ENCODE results near the gene ENPP1.

Gene ENPP1

DNA sequence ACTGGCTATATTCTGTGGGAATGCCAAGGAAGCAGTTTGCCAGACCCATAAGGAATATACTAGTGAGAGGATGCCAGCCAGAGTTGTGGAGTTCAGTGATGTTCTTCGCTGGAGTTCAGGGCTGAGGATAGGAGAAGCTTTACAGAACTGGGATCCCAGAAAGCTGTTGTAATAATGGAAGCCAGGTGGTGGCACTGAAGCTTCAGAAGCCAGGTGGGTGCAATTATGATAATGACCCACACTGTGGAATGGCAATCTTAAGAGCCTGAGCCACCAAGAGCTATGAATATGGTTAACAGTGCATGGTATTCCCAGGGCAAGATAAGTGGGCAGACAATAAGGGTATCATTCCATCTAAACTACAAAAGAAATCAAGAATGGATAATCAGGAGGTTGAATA is 25.1 kb upstream of the ENPP1 start:
- TF ChIP-seq, protein P1, sequence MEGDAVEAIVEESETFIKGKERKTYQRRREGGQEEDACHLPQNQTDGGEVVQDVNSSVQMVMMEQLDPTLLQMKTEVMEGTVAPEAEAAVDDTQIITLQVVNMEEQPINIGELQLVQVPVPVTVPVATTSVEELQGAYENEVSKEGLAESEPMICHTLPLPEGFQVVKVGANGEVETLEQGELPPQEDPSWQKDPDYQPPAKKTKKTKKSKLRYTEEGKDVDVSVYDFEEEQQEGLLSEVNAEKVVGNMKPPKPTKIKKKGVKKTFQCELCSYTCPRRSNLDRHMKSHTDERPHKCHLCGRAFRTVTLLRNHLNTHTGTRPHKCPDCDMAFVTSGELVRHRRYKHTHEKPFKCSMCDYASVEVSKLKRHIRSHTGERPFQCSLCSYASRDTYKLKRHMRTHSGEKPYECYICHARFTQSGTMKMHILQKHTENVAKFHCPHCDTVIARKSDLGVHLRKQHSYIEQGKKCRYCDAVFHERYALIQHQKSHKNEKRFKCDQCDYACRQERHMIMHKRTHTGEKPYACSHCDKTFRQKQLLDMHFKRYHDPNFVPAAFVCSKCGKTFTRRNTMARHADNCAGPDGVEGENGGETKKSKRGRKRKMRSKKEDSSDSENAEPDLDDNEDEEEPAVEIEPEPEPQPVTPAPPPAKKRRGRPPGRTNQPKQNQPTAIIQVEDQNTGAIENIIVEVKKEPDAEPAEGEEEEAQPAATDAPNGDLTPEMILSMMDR (IDR thresholded peaks at IDR 0.05) = no peak
- no peak overlapping the region for H3K27ac ChIP-seq
- H3K4me3 ChIP-seq = no peak overlapping the region
- DNase-seq (ENCODE audit: low spot score) = no peak

DNA sequence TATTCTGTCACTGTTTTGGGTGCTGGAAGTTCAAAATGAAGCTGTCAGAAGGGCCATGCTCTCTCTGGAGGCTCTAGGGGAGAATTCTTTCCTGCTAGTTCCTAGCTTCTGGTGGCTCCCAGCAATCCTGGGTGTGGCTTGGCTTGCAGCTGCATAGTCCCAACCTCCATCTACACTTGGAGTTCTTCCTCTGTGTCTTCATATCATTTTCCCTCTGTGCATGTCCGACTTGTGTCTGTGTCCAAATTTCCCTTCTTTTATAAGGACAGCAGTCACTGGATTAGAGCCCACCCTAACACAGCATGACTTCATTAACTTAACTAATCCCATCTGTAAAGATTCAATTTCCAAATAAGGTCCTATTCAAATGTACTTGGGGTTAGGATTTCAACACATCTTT is 23.3 kb upstream of the ENPP1 start:
- H3K4me3 ChIP-seq = no peak overlapping the region
- no peak overlapping the region for H3K27ac ChIP-seq
- no peak for DNase-seq (ENCODE audit: low spot score)
- TF ChIP-seq, protein P1 (IDR thresholded peaks at IDR 0.05) = no peak

DNA sequence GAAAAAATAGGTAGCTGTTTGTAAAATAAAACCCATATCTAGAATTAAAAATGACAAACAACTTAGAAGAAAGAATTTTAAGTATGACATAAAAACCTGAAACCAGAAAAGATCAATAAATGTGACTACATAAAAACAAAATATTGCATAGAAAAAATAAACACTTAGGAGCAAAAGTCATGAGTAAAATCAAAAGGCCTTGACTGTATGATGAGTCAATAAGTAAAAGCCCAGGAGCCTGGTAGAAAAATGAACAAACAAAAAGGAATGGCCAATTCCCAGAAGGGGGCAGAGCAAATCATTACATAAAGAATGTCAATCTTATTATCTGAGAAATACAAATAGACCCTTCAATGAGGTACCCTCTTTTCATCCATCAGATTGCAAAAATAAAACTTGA is 20.7 kb upstream of the ENPP1 start:
- no peak for DNase-seq (ENCODE audit: low spot score)
- no peak overlapping the region for H3K27ac ChIP-seq
- H3K4me3 ChIP-seq = no peak overlapping the region
- TF ChIP-seq, protein P1 (IDR thresholded peaks at IDR 0.05) = no peak

DNA sequence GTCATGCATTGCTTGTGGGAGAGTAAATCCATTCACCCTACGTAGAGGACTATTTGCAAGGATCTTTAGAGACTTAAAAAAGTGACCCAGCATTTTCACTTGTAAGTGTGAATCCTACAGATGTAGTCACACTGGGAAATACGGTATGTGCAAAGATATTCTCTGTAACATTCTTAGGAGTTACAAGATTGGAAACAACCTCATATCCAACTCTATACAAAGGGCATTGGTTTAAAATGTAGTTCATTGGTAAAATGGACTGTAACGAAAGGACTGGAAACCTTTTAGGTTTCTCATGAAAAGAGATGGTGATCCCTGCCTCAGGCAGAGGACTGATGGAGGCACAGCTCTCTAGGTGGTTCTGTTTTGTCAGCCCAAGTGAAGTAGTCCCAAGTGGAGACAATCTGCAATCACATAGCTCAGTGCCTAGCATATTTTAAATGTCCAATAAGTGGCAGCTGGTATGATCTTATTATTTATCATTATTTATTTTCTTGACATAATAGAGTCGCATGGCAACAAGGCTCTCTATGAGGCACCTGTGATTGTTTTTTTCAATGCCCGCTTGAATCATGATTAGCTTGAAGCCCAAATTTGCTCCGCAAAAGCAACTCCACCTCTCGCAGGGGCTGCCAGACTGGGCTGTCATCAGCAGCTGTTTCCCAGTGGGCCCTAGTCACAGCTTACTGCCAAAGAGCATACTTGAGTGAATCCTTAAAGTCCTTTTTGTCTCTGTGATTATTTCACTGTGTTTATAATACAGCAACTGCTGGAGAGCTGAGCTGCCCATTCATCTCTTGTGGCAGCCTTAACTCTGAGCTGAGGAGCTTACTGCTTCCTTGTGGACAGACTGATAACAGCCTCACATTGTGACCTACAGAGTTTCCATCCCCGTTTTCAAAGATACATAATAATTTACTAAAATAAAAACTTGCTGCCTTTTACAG is 19.8 kb upstream of the ENPP1 start:
- TF ChIP-seq, protein P1 (IDR thresholded peaks at IDR 0.05) = no peak
- DNase-seq (ENCODE audit: low spot score) = no peak
- H3K4me3 ChIP-seq = no peak overlapping the region
- H3K27ac ChIP-seq = no peak overlapping the region

DNA sequence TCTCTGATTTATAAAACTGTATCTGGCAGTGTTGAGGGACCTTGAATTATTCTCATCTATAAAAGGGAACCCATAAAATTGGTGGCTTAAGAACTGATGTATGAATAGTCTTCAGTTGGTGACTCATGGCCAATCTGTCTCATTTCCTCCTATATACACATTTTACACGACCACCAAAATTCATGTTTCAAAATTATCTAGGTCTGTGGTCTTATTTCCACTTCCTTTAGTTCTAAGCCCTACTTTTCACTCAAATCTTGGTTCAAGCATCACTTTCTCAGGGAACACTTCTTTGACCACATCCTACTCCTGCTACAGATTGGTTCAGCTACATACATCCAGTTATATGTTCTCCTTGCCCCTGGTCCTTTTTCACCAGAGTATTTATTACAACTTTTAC is 18.6 kb upstream of the ENPP1 start:
- no peak overlapping the region for H3K4me3 ChIP-seq
- no peak overlapping the region for H3K27ac ChIP-seq
- TF ChIP-seq, protein P1 (IDR thresholded peaks at IDR 0.05) = no peak
- no peak for DNase-seq (ENCODE audit: low spot score)

DNA sequence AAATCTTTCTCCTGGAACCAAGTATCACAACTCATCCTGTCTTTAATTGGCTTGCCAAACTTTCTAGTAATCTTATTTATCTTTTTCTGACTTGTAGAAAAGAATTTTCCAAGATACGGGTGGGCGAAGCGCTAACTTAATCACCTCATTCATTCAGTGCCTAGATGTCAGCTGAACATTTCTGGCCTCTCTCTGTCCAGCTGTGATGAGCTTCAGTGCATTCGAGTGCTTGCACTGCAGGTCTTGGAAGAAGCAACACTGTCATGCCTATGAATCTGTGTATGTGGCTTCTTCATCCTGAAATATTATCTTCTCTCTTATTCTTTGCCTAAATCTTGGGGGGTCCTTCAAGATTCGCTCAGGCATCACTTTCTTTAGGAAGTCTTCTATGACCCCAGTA is 16.3 kb upstream of the ENPP1 start:
- DNase-seq (ENCODE audit: low spot score) = no peak
- Histone ChIP-seq H3K4me3 (no peak overlapping the region), H3K27ac (no peak overlapping the region)
- TF ChIP-seq, protein P1 (IDR thresholded peaks at IDR 0.05) = no peak

DNA sequence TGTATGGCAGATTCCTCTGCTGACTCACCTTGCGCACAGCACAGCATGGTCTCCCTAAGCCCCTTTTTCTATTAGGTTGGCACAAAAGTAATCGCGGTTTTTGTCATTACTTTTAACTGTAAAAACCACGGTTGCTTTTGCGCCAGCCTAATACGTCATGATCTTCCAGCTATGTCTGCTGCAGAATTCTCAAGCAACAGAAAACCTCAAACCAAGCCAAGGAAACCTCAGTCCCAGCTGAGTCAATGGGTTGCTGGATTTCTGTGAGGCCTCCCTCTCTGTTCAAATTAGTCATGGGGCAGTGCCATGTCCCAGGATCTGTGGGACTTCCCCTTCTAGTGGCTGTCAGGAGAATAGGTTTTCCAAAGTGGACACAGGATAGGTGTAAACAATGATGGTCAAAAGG is 15.7 kb upstream of the ENPP1 start:
- TF ChIP-seq, protein P1 (IDR thresholded peaks at IDR 0.05) = no peak
- H3K27ac ChIP-seq = no peak overlapping the region
- no peak overlapping the region for H3K4me3 ChIP-seq
- no peak for DNase-seq (ENCODE audit: low spot score)
